HG03442 (cell line): ENCODE results near the gene B4GALT1.
A peak's percentile ranks its signal among the peaks of the same experiment; 100 is the strongest.
"Not testable (repeated sequence)": the region's sequence is repeated elsewhere in the genome, so short reads cannot be mapped to it uniquely, and the experiment has no call there.

ENCODE experiments used
- ATAC-seq: cut with Tn5 transposase; IDR thresholded peaks from one replicate; pipeline ENCODE4 v1.9.1; 2021; ENCODE audit warnings: mild to moderate bottlenecking, moderate library complexity; ENCODE audit not compliant: unreplicated experiment

The B4GALT1 gene

DNA sequence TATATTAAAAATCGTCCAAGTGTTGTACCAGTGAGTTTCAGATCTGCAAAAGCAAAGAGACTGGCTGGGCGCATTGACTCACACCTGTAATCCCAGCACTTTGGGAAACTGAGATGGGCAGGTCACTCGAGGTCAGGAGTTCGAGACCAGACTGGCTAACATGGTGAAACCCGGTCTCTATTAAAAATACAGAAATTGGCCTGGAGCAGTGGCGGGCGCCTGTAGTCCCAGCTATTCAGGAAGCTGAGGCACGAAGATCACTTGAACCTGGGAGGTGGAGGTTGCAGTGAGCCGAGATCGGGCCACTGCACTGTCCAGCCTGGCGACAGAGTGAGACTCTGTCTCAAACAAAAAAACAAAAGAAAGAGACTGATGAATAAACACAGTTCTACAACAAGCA lies 18.3 kb upstream of the B4GALT1 start:
- ATAC-seq, result no peak

DNA sequence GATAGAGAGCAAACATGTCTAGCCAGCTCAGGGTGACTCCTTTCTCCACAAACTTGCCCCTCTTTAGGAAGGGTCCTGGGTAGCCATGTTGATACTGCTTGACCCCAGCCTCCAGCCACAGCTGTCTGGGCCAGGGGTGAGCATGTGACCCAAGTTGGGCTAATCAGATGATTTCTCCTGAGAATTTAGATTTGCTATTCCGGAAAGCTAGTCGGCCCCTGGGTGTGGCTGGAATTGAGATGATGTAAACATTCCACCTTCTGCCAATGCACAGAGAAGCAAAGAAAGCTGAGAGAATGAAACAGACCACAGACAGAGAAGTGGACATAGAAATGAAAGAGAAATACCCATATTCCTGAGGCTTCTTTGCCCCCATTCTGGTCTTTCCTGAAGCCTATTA lies 17.8 kb upstream of the B4GALT1 start:
- ATAC-seq, result no peak

DNA sequence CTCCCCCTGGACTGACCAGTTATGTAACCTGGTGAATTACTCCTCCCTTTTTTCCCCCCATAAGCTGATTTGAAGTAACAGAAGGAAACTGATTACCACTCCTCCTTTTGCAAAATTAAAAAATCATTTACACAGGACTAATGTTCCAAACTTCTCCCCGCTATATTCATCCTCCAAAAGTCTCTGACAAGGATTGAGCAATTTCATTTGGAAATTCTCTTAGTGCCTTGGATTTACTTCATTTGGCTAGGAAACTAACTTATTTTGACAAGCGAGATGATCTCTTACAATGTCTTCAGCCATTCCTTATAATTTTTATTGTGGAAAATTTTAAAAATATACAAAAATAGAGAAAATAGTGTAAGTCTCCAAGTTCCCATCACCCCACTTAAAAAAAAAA lies 15.4 kb upstream of the B4GALT1 start:
- no peak for ATAC-seq

DNA sequence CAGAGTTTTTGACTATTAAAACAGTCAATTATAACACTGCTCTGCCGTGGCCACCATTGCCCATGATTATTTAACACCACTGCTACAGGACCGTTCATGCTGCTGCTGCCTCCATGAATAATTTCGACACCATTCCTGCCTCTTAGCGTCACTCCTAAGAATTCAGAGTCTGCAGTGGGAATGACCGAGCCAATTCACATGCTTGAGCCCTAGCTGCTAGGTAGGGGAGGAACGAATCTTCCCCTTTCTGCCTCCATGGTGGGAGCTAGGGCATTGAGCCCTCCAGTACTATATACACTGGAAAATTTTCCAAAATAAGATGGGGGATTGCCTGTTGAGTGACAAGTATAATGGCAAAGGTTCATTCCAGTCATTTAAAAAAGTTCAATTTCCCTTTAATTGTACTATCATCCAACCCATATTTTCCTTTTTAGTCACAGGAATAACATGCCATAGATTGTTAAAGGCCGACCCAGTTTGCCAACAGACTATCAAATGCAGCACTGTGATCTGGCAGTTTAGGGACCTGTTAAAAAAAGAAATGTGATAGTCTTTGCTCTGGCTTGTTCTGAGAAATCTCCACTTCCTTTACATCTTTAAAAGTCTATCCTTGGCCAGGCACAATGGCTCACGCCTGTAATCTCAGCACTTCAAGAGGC lies 13.5 kb upstream of the B4GALT1 start:
- no peak for ATAC-seq

DNA sequence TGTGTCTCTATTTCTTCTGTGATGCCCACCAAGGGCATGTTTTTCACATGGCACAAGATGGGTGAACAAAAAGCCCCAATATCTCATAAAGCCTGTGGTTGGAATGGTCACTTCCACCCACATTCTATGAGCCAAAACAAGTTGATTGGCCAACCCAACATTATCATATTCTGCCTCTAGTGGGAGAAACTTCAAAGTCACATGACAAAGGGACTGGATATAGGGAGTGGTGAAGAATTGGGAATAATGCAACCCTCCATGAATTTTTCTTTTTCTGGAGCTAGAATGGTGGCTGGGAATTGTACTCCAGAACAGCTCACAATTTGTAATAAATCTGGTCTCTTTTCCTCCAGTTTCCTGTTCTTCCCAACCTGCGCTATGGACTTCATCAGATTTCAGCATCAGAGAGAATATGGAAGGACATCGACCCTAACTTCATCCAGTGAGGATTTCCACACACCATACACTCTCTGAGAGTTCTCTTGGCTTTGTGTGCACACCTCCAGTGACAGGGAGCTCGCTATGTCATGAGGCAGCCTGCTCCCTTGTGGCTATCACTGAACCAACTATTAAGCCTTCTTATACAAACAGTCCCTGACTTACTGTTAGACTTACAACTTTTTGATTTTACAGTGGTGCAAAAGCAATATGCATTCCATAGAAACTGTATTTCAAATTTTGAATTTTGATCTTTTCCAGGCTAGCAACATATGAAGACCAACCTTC lies 12.0 kb upstream of the B4GALT1 start:
- no peak for ATAC-seq

DNA sequence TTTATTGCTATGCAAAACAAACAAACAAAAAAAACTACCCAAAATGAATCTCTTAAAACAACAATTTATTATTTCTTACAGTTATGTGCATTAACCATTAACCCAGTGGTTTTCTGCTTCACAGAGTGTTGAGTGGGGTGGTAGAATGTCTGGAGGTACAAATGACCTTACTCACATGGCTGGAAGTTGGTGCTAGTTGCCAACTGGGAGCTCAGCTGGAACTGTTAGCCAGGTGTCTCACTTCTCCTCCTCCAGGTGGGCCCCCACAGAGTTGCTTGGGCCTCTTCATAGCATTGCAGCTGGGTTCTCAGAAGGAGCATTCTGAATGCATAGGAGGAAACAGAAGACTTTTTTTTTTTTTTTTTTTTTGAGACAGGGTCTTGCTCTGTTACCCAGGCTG lies 10.5 kb upstream of the B4GALT1 start:
- no peak for ATAC-seq

DNA sequence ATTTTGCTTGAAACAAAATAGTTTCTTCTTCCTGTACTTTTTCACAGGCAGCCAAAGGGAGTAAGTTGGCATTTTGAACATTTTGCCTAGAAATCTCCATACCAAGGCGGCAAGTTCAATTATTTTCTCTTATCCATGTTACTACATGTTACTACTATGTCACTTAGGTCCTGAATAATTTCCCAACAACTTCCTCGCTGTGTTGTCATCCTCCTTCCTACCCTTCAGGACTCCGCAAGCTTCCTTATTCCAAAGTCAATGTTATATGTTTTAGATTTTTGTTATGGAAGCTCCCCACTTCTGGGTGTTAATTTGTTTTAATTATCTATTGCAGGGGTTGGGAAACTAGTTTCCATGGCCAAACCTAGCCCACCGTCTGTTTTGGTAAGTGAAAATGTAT lies 9.9 kb upstream of the B4GALT1 start:
- ATAC-seq, result no peak

DNA sequence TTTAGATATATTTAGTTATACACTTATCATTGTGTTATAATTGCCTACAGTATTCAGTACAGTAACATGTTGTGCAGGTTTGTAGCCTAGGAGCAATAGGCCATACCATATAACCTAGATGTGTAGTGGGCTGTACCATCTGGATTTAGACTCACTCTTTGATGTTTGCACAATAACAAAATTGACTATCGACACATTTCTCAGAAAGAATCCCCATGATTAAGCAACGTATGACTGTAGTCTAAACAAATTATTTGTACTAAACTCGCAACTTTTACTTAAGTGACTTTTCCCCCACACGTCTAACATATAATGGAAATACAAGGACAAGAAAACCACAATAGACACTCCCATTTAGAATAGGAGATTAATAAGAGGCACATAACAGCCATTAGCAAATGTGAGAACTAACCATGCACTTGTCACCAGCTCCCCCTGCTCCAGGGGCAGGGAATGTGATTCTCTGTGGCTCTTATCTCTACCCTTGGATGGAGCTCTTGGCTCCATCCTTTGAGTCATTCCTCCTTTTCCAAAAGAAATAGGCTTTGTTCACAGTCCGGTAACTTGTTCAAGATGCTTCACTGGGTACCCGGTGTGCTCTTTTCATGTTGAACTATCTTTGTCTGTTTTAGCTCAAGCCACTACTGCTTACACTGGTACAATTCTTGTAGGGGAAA lies 8.7 kb upstream of the B4GALT1 start:
- no peak for ATAC-seq

DNA sequence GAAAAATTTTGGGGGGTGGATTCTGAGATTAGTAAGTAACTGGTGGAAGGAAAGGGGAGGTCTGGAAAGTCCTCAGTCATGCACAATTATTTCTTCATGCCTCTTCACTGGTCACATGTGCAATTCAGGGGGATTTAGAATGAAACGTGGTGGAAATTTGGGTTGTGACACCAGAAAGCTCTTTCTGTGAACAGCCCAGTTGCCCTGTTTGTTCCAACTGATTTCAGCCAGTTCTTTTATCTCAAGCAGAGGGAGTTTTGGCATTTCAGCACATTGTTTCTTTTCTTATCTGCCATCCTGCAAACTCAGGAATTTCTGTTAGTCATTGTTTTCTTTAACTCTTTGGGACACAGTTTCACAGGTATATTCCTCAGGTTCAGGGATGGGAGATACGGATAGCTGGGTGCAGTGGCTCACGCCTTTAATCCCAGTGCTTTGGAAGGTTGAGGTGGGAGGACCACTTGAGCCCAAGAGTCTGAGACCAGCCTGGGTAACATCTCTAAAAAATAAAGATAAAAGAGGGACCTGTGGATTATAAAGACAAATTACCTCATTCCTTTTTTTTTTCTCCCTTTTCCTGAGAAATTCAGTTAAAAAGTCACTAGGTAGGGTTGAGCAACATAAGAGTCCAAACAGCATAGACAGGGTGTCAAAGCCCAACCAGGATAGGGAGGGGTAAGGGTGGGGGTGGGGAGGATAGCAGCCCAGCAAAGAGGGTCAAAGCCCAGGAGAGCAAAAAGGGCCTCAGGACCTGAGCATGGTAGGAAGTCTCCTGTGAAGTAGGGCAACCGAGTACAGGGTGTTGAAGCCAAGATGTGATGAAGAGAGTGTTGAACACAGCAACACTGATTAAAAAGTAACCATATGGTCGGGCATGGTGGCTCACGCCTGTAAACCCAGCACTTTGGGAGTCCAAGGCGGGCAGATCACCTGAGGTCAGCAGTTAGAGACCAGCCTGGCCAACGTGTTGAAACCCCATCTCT lies 5.4 kb upstream of the B4GALT1 start:
- ATAC-seq, result no peak

DNA sequence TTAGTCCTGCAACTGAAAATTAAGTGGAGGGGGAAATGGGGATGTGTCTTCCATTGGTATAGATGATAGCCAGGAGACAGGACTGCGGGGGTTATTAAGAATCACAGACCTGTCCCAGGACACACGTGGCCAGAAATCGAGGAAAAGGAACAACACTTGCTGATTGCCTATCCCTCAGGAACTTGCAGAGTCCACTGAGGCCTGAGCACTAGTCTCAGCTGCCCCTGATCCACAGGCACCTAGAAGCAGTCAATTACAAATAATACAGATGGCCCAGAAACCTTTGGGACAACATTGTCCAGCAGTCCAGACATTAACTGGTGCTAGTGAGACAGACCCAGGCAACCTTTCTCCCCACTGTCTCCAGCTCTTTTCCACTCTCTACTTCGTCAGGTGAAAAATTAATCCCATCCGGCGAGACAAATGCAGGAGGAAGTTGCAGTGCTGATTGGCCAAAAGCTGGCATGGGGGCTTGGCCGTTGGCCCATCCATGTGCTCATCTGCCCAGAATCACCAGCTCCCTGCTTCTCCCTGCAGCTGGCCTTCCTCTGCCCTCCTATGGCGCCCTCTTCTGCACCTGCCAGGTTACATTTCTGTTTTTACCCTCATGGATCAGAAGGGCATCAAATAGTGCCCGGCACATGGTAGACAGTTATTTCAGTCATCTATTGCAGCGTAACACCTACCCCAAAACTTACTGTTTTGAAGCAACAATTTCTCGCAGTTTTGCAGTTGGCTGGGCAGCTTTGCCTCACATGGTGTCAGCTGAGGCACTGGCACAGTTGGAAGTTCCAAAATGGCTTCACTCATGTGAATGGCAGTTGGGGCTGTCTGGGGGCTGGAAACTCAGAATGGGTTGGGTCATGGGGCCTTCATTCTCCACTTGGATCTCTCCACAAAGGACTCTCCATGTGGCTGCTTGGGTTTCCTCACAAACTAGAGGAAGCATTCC lies 3.6 kb upstream of the B4GALT1 start:
- ATAC-seq, result no peak

DNA sequence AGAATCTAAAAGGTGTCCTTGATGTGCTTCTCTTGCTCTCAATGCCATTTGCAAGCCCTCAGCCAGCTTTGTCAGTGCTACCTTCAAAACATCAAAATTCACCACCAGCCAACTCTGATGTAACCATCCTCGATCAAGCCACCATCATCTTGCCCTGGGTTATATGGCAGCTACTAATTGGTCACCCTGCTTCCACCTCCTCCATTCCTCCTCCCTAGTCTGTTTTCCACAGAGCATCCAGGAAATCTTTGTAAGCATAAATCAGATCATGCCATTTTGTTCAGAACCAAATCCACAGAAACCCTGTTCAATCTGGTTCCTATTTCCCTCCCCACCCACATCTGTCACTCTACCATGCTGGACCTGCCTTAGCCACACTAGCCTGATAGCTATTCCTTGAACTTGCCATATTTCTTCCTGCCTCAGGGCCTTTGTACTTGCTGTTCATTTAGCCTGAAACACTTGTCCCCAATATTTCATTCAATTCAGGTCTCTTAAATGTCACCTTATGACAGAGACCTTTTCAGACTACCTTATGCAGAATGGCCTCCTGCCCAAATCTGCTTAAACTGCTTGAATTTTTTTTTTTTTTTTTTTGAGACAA lies 1.9 kb upstream of the B4GALT1 start:
- no peak for ATAC-seq

DNA sequence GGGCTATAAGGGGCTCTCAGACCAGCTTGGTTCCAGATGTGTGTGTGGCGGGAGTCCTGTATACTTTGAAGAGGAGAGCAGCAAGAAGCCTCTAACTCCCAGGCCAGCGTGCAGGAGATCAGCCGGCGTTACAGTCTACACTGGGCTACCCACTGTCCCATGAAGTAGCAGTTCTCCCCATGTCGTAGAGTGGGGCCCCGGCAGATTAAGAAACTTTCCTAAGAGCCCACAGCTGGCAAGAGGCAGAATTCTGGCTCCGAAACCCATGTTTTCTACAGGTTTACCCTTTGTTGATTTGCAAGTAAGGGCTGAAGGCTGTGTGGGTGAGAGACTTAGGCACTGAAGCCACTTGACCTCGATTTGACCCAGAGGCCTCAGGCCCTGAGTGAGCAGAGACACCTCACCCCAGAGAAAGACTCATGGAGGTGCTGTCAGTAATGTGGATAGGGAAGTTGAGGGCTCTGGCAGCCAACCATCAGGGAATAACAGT lies 881 bp upstream of the B4GALT1 start:
- no peak for ATAC-seq

DNA sequence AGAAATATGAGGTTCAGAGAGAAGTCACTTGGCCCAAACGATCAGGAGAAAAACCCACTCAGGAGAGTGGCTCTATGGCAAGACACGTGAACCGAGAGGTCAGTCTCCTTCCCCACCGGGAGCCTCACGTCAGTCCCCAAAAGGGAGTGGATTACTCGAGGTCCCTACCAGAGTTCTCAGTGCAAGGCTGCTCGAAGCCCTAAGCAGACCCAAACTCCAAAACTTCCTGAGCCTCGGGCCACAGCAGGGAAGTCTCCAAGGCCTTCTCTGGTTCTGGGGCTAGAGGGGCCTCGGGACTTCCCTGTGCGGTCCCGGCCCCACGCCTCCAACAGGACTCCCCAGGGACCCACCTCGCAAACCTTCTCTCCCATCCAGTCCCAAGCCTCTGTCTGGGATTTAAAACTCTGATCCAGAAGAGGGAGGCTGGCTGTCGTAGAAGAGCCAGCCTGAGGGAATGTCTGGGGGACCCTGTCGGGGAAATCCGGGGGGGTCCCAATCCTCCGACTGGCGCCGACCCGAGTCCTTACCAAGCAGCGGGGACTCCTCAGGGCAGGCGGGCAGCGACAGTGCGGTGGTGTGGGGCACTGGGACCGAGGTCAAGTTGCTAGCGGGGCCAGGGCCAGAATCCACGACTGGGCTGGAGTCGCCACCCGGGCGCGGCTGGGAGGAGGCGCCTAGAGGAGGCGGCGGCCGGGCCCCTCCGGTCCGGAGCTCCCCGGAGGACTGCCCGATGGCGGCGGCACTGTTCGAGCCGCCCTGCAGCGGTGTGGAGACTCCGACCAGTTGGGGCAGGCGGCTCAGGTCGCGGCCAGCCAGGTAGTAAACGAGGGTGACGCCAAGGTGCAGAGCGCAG lies 679 bp downstream of the B4GALT1 start:
- ATAC-seq, result peak; percentile 8

DNA sequence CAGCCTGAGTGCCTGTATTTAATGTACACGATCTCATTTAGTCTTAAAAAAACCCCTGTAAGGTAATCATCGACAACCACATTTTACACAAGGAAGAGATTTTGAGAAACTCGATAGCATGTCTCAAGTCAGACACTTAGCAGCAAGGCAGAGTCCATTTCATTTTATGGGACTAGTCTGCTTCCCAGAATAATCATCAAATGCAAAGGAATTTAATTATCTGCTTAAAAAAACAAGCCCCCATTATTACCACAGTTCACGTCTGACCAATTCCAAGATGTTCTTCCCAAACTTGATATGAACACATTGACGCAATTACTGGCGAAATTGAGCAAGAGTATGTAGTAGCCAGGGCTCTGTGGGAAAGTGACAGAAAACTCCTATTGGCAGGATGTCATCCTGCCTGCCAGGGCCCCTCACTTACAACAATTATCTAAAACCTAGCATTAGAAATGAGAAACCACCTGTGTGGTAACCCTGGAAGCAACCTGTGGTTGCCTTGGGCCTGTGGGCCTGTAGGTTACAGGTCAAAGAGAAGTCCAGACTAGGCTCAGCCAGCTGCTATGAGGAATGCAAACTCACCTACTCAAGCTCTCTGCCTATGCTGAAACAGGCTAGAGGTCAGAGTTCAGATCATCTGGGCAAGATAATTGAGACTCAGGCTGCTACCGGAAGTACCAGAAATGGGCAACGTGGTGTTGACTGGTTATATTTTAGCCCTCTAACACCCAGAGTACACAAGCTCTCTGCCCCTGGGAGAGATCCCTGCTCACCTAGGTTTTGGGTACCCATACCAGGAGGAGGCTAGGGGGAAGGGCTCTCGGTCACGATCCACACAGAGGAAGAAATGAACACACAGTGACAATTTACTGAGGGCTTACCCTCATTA lies 1.6 kb downstream of the B4GALT1 start:
- ATAC-seq, result no peak

DNA sequence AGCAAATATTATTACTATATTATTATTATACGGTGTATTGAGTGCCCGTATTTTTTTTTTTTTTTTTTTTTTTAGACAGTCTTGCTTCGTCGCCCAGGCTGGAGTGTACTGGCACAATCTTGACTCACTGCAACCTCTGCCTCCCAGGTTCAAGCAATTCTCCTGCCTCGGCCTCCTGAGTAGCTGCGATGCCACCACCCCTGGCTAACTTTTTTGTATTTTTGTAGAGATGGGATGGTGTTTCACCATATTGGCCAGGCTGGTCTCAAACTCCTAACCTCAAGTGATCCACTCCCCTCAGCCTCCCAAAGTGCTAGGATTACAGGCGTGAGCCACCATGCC lies 2.2 kb downstream of the B4GALT1 start:
- ATAC-seq, result not testable (repeated sequence)

DNA sequence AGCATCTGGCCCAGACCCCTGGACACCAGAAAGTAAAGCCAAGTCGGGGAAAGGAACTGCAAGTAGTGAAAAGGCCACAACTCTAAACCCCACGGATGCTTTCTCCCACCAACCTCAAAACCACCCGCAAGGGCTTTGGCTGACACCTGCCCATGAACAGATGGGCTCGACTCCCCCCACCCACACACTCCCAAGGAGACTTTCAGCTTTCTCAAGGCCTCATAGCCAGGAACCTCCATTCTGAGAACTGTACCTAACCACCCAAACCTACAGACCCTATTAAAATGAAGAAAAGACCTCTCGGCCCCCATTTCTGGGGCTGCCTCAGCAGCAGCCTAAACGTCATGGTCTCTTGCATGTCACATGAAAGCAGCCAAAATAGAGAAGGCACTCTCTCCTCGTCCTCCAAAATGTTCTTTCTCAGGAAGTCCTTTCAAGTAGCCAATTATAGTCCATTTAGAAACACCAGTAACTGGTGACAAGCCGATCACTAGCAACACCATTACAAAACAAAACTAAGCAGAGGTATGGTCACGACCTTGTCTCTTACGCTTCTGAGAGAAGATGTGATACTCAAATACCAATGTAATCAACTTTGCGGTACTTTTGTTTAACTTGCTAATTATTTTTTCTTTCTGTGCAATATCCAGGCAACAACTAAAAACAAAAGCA lies 2.9 kb downstream of the B4GALT1 start:
- no peak for ATAC-seq
